Hematopoietic multipotent progenitor cell treated with erythropoietin and hydrocortisone succinate and interleukin-3 and kit ligand, for 4 days (in vitro differentiated cells): ENCODE data around the gene DOCK1.
A peak's percentile ranks its signal among the peaks of the same experiment; 100 is the strongest.
"Not testable (repeated sequence)": the region's sequence is repeated elsewhere in the genome, so short reads cannot be mapped to it uniquely, and the experiment has no call there.

Experiments
- DNase-seq: peaks from one replicate; pipeline ENCODE4 v3.0.0-alpha.2; 2015

DOCK1 gene

DNA sequence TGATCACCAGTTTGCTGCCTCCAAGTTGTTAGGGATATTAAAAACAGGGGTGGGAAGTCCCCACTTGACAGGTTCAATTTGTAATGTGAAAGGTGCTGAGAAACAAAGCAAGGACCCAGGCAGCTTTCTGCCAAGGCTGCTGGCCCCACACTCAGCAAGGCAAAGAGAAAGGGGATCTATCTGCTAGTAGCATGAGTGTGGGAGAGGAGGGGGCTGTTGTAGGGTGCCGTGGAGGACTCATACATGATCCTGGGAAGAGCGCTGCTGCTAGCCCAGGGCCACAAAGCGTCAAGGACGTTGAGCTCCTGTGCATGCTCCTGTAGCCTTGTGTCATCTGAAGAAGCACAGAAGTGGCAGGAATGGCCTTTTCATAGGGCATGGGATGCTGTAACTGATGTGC, 387.7 kb downstream of the DOCK1 start:
- DNase-seq = no peak

DNA sequence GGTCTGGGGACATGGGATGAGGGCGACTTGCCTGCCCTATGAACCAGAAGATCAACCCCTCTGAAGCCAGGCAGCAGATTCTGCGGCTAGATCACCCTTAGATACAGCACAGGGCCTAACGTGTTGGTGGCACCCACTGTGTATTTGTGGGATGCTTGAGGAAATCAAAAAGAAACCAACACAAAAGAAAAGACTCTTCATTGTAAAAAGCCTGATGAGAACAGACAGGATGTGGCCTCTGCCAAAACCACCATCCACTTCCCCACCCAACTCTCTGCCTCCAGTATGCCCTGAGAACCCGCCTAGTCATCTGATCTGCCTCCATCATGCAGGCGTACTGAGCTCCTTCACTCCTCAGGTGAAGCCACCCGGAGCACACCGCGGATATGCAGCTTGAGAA, 388.4 kb downstream of the DOCK1 start:
- DNase-seq = peak; percentile 73

DNA sequence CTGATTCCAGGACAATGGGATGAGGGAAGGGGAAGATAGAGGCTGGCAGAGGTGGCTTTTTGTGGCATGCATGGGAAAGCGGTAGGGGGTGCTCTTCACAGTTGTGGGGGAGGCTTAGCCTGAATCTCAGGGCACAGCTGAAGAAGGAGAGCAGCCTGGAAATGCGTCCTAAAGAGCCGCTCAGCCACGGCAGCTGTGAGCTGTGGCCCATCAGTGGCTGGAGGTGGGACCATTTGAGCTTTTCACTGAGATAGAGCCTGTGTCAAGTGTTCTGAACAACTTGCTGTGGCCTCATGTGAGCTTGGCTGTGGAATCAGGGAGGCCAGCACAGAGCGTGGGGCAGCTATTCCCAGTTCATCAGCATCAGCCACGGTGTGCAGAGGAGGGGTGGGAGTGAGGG, 391.5 kb downstream of the DOCK1 start:
- DNase-seq = no peak

DNA sequence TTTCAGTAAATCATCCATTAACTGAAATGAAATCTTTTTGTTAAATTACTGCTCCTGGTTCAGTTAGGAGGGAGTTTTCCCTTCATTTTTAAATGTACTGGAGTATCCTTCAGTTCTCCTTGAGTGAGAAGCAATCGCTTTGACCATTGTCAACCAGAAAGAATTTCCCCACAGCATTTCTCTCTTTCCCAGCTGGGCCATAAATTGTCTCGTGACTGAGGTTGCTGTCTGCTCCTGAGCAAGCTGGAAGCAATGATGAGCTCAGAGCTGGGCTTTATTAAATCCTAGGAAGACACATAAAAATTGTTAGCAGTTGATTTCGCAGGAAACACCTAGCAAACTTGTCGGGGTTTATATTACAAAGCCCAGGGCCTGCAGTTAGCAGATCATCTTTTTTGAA, 393.2 kb downstream of the DOCK1 start:
- DNase-seq = no peak

DNA sequence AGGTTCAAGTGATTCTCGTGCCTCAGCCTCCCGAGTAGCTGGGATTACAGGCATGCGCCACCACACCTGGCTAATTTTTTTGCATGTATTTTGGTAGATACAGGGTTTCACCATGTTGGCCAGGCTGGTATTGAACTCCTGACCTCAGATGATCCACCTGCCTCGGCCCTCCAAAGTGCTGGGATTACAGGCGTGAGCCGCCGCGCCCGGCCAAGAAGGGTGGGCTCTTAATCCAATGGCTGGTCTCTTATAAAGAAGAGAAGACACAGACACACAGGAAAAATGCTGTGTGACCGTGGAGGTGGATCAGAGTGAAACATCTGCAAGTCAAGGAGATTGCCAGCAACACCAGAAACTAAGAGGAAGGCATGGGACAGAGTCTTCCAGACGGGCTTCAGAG, 394.0 kb downstream of the DOCK1 start:
- not testable (repeated sequence) for DNase-seq

DNA sequence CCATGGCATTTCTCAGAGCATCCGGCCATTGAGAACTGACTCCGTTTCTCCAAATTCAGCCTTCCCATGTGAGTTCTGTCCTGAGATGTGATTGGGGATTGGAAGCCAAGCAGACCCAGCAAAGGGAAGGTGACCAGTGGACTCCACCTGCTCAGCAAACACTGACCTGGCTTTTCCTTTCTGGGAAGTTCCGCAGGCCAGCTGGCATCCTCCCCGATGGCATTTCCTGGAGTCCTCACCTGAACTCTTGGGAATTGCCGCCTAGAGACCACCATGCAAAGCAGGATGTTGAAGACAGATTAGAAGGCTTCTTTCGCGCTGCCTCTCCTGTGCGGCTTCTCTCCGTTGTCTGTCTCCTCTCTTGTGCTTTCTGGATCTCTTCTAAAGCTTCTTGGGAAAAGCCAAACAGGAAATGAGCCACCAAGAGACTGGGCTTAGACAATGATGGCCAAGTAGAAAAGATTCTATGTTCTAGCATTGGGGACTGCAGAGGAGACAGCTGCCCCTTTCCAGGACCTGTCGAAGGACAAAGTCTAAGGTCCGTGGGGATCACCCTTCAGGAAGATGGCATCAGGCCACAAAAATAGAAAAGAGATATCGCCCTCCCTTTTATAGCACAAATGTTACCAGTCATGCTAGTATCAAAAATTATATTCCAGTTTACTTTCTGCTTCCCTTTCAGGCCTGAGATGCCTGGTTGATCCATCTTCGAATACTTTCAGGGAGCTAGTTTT, 394.9 kb downstream of the DOCK1 start:
- no peak for DNase-seq

DNA sequence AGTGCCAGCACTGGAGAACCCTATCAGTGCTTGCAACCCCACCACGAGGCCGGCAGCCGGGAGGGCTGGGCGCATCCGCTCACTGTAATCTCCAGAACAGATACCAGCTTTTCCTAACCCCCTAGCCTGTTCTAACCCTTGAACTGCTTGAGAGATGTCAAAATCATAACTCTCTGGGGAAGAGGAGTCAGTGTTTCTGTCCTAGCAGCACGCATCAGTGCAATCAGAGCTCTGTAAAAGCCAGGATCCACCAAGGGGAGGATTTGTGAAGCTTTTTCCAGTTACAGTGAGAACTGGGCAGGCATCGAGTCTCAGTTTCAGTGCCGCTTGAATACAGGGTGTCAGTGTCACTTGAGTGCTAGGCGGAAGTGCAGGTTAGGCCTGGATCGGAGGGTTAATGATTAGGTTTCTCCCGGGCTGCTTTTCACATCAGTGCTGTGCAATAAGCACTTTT, 395.7 kb downstream of the DOCK1 start:
- DNase-seq = peak; percentile 31

DNA sequence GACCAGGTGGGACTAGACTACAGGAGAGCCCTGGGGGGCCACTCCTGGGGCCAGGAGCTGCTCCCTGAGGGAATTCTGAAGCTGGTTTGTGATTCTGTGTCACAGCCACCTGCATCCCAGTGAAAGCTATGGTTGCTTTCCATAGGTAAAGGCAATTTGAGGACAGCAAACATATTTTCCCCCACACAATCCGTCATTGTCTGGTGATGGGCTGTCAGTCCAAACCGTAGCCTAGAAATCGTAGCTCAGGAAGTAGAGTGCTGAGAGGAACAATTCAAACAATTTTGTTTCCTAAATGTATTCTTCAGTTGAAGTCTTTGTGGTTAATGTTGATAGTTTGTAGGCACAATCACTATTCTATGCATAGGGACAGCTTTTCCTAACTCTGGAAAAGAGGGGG, 397.1 kb downstream of the DOCK1 start:
- DNase-seq = no peak

DNA sequence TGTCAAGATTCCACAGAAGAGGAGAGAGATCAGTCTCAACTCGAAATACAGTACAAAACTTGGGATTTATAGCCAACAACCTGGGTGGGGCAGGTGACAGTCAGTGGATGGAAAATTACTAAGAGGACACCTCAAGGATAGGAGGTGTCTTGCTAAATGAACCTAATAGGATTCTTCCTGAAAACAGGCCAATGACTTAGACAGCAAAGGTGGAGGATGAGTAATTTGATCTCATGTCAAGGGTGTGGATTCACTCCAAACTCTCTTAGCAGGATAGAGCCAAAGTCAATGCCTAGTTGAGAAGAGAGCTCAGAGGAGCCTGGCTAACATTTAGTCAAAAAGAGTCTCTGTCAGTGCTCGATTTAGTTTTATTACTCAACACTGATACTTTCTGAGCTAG, 397.9 kb downstream of the DOCK1 start:
- no peak for DNase-seq

DNA sequence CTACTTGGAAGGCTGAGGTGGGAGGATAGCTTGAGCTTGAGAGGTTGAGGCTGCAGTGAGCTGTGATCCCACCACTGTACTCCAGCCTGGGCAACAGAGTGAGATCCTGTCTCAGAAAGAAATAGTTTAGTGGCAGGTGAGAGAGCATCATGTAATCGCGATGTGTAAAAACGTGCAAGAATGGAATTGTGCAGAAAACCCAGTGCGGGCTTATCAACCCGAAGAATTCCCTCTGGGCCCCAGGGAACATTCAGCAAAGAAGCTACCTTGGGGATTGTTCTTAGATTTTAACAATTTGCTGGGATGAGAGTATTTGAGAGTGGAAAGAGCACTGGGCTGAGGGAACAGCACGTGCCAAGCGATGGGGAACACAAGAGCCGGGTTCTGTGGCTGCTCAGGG, 398.5 kb downstream of the DOCK1 start:
- no peak for DNase-seq

DNA sequence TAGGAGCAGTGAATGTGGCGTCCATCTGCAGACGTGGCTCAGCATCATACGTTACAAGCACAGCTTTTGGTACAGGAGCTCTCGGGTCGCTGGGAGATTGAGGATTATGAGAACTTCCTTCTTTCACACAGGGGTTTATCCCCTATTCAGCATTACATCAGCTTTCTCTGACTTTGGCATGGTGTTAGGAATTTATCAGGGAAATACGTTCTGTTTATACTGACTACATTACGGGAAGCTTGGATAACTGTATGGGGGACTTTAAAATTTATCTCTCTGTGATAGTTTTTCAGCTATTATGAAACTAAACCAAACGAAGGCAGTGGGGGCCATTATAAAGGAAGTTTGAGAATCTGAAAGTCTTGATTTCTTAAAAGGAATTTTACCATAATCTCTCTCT, 401.3 kb downstream of the DOCK1 start:
- DNase-seq = no peak

DNA sequence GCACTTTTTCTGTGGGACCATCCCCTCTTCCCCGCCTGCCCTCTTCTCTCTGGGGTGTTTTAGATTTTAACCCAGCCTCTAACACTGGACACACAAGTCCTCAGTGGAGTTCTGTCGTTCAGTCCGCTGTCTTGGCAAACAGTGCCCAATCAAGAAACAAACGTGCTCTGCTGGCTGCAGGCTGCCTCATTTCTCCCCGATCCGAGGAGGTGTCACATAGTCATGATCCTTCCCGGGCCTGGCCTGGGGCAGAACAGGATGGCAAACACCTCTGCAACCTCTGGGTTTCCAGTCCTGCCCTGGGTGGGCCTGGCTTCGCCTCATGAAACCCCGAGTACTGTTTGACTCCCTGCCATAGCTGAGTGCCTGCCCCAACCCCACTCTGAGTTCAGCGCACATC, 402.1 kb downstream of the DOCK1 start:
- no peak for DNase-seq

DNA sequence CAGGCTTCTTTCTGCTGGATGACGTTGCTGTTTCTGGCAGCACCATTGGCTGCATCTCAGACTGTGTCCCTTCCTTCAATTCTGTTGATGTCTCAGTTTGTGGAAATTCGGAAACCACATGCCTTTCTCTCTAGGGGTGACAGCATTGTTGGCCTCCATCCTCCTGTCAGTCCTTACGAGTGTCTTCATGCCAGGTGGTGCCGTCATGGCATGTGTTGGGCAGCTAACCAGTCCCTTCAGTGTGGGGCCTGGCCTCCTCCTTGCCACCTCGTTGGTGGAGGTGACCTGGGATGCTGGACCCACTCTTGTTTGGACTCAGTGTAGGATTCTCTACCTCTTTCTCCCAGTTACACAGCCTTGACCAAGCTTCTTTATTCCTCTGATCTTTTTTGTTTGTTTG, 402.8 kb downstream of the DOCK1 start:
- no peak for DNase-seq

DNA sequence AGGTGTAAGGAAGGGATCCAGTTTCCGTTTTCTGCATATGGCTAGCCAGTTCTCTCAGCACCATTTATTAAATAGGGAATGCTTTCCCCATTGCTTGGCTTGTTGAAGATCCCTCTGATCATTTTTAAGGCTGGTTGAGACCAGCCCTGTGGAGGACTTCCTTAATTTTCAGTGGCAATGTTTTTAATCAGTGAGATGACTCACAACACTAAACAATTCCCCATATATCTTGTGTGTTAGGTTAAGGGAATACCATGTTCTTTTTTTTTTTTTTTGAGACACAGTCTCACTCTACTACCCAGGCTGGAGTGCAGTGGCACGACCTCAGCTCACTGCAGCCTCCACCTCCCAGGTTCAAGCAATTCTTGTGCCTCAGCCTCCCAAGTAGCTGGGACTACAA, 404.4 kb downstream of the DOCK1 start:
- DNase-seq = not testable (repeated sequence)

DNA sequence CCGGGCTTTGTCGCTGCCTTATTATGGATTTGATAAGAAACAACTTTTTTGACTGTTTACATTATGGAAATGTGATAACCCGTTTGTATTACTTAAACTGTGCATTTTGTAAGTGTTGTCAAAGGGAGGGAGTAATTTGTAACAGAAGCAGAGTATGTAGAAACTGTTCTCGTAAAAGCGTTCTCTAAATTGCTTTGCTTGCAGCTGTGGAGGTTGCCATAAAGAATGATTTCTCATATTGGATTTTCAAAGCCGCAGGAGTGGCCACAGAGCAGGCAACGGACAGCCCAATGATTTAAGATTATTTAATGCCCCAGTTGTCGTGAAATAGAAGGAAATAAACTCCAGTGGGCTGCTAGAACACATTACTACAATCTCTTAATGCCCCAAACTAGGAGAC, 405.2 kb downstream of the DOCK1 start:
- no peak for DNase-seq

DNA sequence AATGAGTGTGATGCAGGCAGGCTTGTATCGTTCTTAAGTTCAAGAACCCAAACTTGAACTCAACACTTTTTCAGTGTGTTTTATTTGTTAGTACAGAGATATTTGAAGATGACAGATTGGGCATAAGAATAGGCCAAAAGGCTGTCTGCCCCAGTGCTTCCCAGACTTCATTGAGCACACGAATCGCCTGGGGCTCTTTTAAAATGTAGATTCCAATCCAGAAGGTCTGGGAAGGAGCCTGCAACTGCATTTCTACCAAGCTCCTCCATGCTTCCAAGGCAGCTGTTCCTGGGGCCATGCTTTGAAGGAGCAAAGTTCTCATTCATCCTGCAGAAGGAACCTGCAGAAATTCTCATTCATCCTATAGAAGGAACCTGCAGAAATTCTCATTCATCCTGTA, 405.7 kb downstream of the DOCK1 start:
- DNase-seq = no peak

DNA sequence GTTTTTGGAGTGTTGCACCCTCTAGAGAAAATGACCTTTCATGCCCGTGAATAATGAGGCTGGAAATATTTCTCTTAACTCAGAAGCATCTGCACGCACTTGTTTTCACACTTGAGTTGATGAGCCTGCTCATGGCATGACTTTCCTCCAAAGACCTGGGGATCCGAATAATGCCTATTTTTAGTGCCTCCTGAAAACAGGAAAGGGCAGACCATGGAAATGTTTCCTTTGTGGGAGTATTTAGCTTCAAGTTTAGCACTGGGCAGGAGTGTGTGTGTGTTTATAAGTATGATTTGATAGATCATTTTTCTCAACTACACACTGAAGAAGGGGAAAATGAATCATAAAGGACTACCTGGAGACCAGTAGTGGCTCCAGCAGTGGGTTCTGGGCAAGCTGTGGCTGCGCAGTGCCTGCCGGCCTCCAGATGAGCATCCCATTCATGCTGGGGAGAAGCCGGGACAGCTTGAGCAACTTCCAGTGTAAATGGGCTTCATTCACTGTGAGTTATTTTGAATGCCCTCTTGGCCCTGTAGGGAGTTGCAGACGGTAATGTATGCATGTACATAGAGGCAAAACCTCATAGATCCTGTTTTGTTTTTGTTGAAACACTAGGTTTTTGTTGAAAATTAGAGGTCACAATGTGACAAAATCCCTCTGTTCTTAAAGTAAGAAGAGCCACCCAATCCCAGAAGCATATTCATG, 408.9 kb downstream of the DOCK1 start:
- DNase-seq = no peak

DNA sequence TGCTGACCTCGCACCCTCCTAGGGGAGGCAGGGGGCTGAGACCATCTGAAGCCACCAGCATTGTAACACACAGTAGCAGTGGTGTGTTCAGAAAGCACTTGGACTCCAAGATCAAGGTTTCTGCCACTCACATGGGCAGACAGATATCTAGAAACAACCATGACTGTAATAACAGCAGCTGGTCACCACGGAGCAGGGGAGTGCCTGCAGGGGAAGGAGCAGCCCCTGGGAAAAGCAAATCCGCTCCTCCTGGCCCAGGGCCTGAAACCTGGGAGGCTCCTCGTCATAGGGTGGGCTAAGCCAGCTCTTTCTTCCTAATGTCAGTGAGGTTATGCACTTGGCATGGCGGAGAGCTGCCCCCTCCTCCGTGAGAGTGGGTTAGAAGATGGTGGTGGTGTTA, 409.6 kb downstream of the DOCK1 start:
- DNase-seq = no peak

DNA sequence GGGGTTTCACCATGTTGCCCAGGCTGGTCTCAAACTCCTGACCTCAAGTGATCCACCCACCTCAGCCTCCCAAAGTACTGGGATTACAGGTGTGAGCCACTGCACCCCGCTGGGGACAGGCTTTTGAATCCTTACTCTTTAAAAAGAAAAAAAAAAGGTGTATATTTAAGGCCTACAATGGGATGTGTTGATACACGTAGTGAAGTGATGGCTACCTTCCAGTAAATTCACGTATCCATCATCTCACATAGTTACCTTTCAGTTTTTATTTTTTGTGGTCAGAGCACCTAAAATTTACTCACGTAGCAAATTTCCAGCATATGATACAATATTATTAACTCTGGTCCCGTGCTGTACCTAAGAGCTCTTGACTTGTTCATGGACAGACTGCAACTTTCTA, 410.7 kb downstream of the DOCK1 start:
- DNase-seq = no peak

DNA sequence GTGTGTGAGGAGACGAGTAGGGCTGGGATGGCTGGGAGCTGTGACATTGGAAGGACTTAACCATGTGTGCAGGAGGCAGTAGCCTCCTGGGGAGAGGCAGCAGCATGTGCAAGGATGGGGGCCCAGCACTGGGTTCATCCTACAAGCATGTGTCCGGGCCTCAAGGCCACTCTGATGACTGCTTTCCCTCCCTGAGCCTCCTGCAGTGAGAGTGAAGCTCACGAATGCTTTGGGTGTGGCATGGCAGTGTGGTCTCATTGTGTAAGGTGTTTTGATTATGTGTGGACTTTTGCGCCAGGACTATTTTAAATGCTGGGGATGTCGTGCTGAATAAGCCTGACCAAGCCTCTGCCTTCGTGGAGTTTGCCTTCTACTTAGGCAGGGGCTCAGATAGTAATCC, 413.2 kb downstream of the DOCK1 start:
- DNase-seq = no peak

DNA sequence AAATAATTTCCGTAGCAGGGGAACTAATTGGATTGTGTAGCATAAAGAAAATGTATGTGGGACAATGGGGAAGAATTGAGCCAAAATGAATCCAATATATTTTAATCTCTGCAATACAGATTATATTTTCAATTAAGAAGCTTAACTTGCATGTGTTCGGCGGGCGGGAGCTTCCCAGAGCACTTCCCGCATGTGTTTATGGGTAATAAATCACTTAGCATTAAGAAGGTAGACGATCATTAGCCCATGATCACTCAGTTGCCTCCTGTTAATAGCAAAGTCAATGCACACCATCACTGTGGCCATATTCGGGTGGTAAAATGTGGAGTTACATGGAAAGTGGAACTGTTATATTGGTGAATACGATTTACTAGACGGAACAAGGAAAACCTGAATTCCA, 414.0 kb downstream of the DOCK1 start:
- no peak for DNase-seq

DNA sequence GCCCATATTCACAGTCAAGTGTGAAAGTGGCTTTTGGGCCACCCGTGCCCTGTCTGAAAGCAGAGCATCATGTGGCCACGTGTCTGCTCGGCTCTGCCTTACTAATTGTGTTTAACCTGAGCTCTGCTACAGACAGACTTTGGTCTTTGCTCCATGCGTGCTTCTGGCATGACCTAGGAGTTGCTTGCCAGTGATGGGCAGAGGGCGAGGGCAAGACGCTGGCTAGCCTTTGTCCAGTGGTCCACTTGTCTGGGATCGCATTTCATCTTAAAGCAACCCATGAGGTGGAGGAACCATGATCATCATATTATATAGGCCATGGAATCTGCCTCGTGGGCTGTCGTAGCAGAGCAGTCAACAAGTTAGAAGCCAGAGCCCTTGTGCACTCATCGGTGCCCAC, 414.5 kb downstream of the DOCK1 start:
- DNase-seq = no peak

DNA sequence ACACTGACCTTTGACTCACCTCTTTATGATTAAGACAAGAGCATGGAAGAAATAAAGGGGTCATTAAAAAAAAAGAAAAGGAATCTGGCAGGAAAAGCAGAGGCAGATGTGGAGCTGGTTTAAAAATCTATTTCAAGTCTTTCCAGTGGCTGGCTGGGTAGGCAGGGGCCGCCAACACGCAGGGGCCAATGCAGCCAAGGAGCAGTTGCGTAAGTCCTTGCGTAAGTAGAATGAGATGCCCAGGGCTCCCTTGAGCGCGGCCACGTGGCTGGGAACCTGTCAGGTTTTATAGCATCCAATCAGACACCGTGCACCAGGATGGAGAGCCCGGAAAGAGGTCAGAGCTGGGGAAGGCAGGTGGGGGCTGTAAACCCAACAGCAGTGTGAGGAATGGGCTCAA, 414.9 kb downstream of the DOCK1 start:
- no peak for DNase-seq

DNA sequence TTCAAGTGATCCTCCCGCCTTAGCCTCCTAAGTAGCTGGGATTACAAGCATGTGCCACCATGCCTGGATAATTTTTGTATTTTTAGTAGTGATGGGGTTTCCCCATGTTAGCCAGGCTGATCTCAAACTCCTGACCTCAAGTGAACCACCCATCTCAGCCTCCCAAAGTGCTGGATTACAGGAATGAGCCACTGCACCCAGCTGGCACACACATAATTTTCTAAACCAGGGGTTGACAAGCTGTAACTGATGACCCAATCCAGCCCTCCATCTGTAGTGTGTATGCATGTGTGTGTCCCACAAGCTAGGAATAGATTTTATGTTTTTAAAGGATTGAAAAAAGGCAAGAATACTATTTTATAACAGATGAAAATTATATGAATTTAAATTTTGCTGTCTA, 417.1 kb downstream of the DOCK1 start:
- no peak for DNase-seq

DNA sequence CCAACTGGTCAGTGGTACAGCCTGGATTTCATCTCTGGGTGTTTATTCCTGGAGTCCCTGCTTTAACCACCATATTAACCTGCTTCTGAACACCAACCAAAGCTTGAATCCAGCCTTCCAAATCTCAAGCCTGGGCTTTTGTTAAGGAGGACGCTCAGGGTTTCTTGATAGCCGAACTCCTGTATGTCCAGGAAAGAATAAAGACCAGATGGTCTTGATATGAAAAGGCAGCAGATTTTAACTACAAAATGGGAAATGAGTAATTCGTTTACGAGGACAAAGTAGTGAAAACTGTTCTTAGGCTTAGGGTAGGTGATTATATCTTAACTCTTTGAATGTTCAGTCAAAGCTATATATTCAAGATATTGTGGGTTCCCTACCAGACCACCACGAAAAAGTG, 420.3 kb downstream of the DOCK1 start:
- no peak for DNase-seq
